Measurements from ENCODE around the gene ATG5. TPM values are rescaled to one million over a fixed set of nuclear protein-coding genes. Genes with fewer than 3 reads are reported as not detected.

Gene ATG5
- total RNA-seq, 2 donors from 2014 or later, result 29.5 to 31.4 TPM

DNA sequence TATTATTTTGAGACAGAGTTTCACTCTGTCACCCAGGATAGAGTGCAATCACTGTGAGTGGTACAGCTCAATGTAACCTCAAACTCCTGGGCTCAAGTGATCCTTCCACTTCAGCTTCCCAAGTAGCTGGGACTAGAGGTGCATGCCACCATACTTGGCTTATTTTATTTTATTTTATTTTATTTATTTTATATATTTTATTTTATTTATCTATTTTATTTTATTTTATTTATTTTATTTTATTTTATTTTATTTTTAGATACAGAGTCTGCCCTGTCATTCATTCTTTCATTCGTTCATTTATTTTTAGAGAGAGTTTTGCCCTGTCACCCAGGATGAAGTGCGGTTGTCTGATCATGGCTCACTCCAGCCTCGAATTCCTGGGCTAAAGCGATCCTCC lies 35.5 kb downstream of the ATG5 start:
- Mint-ChIP-seq H3K27ac (no peak overlapping the region), H3K27me3 (ENCODE audit: insufficient read depth) (no peaks in the 10 kb centered on the region), H3K36me3 (ENCODE audit: low read depth) (peaks cover 35% of the 10 kb centered on the region), H3K9me3 (no peaks in the 10 kb centered on the region), H3K4me3 (no peak overlapping the region), H3K4me1 (peaks cover 27% of the 10 kb centered on the region)
- Histone ChIP-seq H3K27me3 (ENCODE audit: control insufficient read depth, insufficient read depth, low read length, poor library complexity, severe bottlenecking) (no peaks in the 10 kb centered on the region), H3K9me3 (ENCODE audit: control insufficient read depth, low read length) (no peaks in the 10 kb centered on the region), H3K36me3 (ENCODE audit: control insufficient read depth, insufficient read depth, low read length) (peaks cover 27% of the 10 kb centered on the region), H3K27ac (ENCODE audit: low read depth, low read length) (no peak overlapping the region), H3K4me1 (ENCODE audit: control insufficient read depth, insufficient read depth, low read length) (peaks cover 10% of the 10 kb centered on the region), H3K4me3 (ENCODE audit: low read length) (no peak overlapping the region), H3K9ac (ENCODE audit: extremely low read depth, low read length, poor library complexity, severe bottlenecking) (no peak overlapping the region)
- WGBS, 2 experiments (ENCODE audit: insufficient coverage in 1 of 2, insufficient read length in 1 of 2), result 92 to 95% methylated on average over 3 to 4 of the region's 4 CpGs
- no peak for DNase-seq
- no peak for TF ChIP-seq CTCF (conservative IDR thresholded peaks at IDR 0.05)

- Mint-ChIP-seq H3K27me3 (ENCODE audit: insufficient read depth) (no peaks in the 10 kb centered on the region), H3K27ac (peak overlapping the region; percentile 78), H3K4me1 (peaks cover 27% of the 10 kb centered on the region), H3K9me3 (no peaks in the 10 kb centered on the region), H3K36me3 (ENCODE audit: low read depth) (peaks cover 26% of the 10 kb centered on the region), H3K4me3 (no peak overlapping the region)
- H3K9ac ChIP-seq (ENCODE audit: extremely low read depth, low read length, poor library complexity, severe bottlenecking), result no peak overlapping the region
- no peaks in the 10 kb centered on the region for H3K27me3 ChIP-seq (ENCODE audit: control insufficient read depth, insufficient read depth, low read length, poor library complexity, severe bottlenecking)
- no peaks in the 10 kb centered on the region for H3K9me3 ChIP-seq (ENCODE audit: control insufficient read depth, low read length)
- H3K36me3 ChIP-seq (ENCODE audit: control insufficient read depth, insufficient read depth, low read length), result peaks cover 17% of the 10 kb centered on the region
- 60 to 75% methylated on average over 1 of the region's 1 CpG for WGBS, 2 experiments (ENCODE audit: insufficient coverage in 1 of 2, insufficient read length in 1 of 2)
- no peak for TF ChIP-seq CTCF (conservative IDR thresholded peaks at IDR 0.05)
- H3K27ac ChIP-seq (ENCODE audit: low read depth, low read length), result no peak overlapping the region
- no peak for DNase-seq
- peaks cover 10% of the 10 kb centered on the region for H3K4me1 ChIP-seq (ENCODE audit: control insufficient read depth, insufficient read depth, low read length)
- H3K4me3 ChIP-seq (ENCODE audit: low read length), result peak overlapping the region; percentile 32
Measured at GRCh38 chr6:106287215-106287614, 38.3 kb downstream of the ATG5 start.

DNA sequence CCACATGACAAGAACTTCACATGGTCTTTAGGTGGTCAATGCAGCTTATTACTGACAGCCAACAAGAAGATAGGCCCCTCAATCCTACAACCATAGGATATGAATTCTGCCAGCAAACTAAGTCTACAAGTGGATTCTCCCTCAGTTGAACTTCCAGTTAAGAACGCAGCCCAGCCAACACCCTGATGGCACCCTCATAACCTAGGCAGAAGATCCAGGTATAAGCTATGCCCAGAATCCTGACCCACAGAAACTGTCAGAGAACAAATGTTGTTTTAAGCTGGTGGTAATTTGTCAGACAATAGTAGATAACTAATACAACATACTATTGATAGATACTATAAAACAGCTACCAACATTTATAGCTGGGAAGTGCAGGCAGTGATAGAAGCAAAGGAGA lies 38.8 kb downstream of the ATG5 start:
- peaks cover 22% of the 10 kb centered on the region for H3K36me3 Mint-ChIP-seq (ENCODE audit: low read depth)
- Histone ChIP-seq H3K4me3 (ENCODE audit: low read length) (peak overlapping the region; percentile 32), H3K36me3 (ENCODE audit: control insufficient read depth, insufficient read depth, low read length) (peaks cover 13% of the 10 kb centered on the region), H3K9ac (ENCODE audit: extremely low read depth, low read length, poor library complexity, severe bottlenecking) (no peak overlapping the region), H3K27ac (ENCODE audit: low read depth, low read length) (no peak overlapping the region), H3K9me3 (ENCODE audit: control insufficient read depth, low read length) (no peaks in the 10 kb centered on the region), H3K27me3 (ENCODE audit: control insufficient read depth, insufficient read depth, low read length, poor library complexity, severe bottlenecking) (no peaks in the 10 kb centered on the region), H3K4me1 (ENCODE audit: control insufficient read depth, insufficient read depth, low read length) (peaks cover 10% of the 10 kb centered on the region)
- 91% methylated on average over 1 of the region's 1 CpG; no CpG with 5 or more reads in 1 of the 2 experiments for whole genome bisulfite sequencing, 2 experiments (ENCODE audit: insufficient coverage in 1 of 2, insufficient read length in 1 of 2)
- peaks cover 27% of the 10 kb centered on the region for H3K4me1 Mint-ChIP-seq
- no peak for TF ChIP-seq CTCF (conservative IDR thresholded peaks at IDR 0.05)
- no peak for DNase-seq
- no peaks in the 10 kb centered on the region for H3K27me3 Mint-ChIP-seq (ENCODE audit: insufficient read depth)
- no peaks in the 10 kb centered on the region for H3K9me3 Mint-ChIP-seq
- H3K27ac Mint-ChIP-seq, result no peak overlapping the region
- H3K4me3 Mint-ChIP-seq, result no peak overlapping the region
